Ureter (tissue), 1 donor: ENCODE results near the gene SURF2. TPM values are rescaled to one million over a fixed set of nuclear protein-coding genes. Genes with fewer than 3 reads are reported as not detected.

ENCODE experiments used
- DNase-seq: peaks from one replicate; pipeline ENCODE4 v3.0.0-alpha.2; 2020; ENCODE audit warnings: low spot score
- total RNA-seq: library from RNA; stranded (reverse); gene quantifications from one replicate; pipeline ENCODE4 v1.2.4, GENCODE V29; 2023
- donor health status: DM: yes; HTN: yes; CAD: no.

Gene SURF2
- total RNA-seq, 1 donor from 2014 or later, result 26.0 TPM

DNA sequence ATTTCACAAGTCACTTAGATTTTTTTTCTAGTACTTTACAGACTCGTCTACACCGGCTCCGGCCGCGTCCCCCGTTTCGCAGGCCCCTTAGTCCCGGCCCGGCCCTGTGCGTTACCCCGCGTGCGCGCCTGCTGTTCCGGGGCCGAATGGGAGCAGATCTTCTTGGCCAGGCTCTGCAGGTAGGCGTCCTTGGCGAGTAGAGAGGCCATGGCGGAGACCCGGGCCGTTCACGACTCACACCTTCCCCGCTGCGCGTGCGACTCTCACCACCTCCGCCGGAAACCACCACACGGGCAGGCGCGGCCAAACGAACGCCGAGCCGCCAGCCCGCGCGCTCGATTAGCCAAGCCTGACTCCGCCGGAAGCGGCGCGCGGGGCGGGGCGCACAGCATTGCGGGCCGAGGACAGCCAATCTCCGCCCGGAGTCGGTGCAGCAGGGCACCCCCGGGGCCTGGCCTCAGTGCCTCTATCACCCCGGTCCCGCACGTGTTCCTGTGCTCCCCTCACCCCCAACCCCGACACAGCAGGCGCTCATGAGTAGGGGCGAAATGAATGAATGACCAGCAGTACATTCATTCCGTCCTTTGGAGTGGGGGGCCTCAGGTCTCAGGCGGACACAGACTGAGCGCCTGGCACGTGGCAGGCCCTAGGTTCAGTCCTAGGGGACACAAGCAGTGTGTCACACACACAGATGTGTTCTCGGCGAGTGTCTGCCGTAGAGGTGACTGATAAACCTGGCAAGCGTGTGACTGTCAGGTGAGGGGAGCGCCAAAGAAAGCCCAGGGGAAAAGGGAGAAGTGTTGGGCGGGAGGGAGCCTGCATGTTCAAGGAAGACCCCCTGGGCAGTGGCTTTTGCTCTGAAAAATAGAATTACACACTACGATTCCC, 20.2 kb upstream of the SURF2 start, which contains the start of gene SURF6:
Gene SURF6 (minus strand): TSS at position 265 of the 888 bp plus-strand sequence. CDS start 56 bp downstream, at position 209.
- peak; percentile 93 for DNase-seq

DNA sequence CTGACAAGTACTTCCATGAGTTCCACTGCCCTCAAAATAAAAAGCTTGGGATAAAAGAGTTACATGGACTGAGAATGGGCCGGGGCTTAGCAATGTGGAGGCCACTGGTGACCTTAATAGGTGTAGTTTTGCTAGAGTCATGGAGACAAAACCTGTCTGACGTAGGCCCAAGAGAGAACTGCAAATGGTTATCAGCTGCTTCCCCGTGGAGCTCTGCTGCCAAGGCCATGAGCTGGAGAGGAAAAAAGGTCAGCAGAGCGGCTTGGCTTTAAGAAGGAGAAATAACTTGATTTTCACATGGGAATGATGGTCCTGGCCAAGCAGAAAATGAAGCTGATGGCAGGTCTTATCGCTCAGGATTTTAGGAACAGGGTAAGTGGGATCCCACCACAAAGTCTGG, 16.7 kb upstream of the SURF2 start:
- no peak for DNase-seq

- no peak for DNase-seq
Observed at GRCh38 chr9:133340256-133340655, 16.1 kb upstream of the SURF2 start.

DNA sequence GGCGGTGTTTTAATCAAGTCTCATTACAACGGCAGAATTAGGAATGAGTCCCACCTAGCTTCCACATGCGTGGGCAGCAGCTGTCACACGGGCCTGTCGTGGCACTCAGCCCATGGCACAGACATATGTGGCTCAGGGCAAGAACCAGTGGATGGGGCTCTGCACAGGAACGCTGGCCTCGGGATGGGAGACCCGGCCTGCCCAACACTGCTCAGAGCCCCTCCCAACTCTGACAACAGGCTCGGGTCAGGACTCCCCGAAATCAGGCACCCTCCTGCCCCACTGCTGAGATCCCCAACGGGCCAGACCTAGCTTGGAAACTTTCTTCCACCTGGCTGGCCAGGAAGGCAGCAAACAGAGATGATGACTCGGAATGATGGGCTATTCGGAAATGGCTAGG, 15.4 kb upstream of the SURF2 start:
- no peak for DNase-seq

DNA sequence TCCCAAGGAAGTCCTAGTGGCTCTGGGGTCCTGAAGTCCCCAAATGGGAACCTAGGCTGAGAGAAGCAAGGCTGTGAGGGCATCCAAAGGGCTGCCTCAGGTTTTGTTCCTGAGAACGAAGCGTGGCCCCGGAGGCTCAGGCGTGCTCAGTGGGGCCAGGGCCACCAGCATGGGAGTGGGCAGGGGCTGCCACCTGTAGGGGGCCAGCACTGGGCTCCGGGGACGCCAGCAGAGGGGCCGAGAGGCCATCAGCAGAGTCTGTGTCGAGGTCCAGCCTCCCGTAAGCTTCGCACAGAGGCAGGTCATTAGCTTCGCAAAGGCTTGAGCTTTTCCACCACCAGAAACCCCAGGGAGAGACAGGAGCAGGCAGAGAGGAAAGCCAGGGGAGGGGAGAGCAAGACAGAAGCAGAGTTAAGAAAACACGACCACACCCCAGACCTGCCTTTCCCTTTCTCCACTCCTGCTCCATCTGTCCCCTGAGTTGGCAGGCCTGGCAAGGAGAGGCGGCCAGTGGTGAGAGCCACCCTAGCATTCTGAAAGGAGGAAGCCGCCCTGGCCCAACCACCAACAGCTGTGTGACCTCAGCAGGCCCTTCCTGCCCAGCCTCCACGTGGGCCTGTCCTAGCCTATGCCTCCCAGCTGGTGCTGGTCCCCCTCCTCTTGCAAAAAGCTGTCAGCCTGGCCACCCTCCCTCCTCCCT, 14.8 kb upstream of the SURF2 start:
- DNase-seq, result no peak

- no peak for DNase-seq
Observed at GRCh38 chr9:133342069-133342406, 14.3 kb upstream of the SURF2 start.

DNA sequence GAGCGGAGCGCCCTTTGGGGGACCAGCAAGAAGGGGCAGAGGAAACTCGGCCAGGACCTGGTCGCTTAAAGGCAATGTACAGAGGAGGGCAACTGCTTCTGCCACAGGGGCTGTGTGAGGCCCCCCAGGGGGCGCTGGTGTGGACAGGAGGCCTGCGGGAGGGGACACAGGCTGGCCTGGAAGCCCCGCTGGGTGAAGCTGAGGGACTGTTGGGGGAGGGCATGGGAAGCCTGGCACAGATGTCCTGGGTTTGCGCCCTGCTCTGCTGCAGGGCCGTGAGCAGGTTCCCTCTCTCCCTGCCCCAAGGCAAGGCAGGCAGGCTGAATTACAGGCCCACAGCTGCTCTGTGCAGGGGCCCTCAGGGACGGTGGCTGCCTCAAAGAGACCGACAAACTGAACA, 13.8 kb upstream of the SURF2 start:
- no peak for DNase-seq

DNA sequence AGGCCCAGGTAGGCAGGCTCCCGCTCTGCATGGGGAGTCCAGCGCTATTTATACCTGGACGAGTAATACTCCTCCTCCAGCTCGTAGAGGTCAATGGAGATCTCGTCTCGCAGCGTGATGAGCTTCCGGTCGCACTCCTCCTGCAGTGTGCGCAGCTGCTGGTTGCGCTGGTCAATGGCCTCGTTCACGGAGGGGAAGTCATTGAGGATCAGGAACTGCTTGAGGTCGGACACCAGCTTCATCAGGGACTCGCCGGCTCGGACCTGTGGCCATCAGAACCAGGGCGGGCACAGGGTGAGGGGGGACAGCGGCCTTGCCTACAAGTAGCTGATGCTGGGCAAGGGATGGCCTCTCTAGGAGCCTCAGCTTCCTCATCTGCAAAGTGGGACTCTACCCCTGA, 12.3 kb upstream of the SURF2 start:
- DNase-seq, result no peak

GRCh38 chr9:133344979-133345378, 11.4 kb upstream of the SURF2 start:
- DNase-seq, result no peak

GRCh38 chr9:133345596-133345995, 10.8 kb upstream of the SURF2 start:
- no peak for DNase-seq

DNA sequence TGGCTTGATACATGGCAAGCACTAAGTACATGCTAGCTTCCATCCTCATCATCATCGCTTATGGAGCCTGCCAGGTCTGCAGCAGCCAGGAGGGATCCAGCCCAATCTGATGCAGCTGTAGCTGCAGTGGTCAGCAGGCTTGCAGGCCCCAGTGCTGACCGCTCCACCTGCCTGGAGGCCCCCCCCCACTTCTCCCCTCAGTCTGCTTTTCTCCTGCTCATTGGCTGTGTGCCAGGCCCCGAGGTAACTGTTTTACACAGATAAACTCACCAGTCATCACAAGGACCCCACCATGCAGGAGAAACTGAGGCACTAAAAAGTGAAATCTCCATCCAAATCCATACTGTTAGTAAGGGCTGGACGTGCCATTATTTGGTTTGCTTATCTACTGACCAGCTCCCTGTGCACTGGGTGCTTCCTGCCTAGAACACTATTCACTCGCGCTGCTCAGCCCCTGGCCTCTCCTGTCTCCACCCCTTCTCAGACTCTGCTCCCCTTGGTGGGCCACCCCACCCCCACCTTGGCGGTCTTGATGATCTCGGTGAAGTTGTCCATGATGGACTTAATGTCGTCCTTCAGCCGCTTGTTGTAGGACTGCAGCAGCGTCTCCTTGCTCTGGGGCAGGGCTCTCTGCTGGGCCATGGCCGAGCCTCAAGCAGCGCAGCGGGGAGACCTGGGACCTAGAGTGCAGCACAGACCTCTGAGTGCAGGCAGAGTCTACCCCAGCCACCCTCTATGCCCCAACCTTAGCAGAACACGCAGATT, 10.1 kb upstream of the SURF2 start:
- no peak for DNase-seq

GRCh38 chr9:133347515-133347984, 8.8 kb upstream of the SURF2 start:
- no peak for DNase-seq

DNA sequence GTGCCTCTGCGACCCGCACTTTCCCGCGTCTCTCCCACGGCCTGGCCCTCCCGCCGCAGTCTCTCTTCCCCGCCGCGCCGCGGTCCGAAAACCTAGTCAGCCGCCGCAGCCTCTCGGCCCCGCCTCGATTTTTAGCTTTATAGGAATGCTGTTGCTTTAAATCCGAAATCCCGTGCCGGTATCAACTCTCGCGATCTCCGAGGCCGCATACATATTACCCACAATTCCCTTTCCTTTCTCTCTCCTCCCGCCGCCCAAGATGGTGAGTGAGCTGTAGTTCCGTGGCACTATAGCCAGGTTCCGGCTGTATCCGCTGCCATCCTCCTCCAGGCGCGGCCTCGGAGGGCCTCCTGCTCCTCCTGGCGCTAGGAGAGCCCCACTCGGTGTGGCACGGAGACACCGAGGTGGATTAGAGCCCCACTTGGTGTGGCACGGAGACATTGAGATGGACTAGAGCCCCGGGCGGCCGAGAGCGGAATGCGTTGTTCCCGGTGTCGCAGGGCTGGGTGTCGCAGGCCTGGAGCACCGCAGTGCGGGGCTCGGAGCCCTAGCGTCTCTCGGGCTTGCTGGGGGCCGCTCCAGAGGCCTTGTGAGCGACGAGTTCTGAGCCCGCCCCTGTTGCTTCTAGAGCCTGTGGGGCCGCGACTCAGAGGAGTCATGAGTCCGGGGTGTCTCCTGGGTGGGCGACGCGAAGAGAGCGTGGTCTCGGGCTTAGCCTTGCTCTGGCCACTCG, 8.2 kb upstream of the SURF2 start, which contains the start of the genes MED22 and RPL7A:
Gene MED22 (minus strand): TSS at position 147 of the 733 bp plus-strand sequence. CDS start 1,469 bp downstream, outside the sequence.
Gene RPL7A (plus strand): TSS at position 234 of the 733 bp plus-strand sequence. CDS start 26 bp downstream, at position 260.
- DNase-seq, result peak; percentile 96

GRCh38 chr9:133348718-133349573, 7.4 kb upstream of the SURF2 start:
- no peak for DNase-seq

DNA sequence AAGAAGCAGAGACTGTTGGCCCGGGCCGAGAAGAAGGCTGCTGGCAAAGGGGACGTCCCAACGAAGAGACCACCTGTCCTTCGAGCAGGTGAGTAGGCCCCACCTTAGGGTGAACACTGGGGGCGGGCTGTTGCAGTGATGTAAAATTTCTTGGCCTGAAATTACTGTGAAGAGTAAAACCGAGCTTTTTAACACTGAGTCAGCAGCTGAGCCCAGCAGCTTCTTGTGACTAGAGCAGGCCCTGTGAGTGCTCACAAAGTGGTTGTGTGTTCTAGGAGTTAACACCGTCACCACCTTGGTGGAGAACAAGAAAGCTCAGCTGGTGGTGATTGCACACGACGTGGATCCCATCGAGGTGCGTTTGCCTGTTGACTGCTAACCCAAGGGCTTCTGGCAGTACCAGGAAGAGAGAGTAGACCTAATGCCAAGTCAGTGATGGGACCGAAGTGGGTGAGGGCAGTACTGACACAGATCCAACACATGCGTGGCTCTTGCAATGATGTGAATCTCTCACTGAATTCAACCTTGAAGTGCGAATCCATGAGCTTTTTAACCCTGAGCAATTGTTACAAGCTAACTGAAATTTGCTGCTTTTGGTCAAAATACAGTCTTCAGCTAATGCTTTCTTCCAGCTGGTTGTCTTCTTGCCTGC, 6.3 kb upstream of the SURF2 start:
- DNase-seq, result no peak

DNA sequence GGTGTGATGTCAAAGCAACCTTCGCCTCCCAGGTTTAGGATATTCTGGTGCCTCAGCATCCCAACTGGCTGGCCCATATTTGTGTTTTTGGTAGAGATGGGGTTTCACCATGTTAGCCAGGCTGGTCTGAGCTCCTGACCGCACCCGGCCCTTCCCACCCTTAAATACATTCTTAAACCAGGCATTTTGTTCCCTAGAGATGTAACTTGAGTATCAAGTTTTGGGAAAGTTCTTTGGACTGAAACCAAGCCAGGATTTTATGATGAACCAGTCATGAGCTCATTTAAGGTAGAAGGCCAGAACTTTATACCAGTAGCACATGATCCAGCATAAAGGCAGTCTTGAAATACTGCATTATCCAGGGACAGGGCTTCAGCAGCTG, 4.8 kb upstream of the SURF2 start:
- no peak for DNase-seq

DNA sequence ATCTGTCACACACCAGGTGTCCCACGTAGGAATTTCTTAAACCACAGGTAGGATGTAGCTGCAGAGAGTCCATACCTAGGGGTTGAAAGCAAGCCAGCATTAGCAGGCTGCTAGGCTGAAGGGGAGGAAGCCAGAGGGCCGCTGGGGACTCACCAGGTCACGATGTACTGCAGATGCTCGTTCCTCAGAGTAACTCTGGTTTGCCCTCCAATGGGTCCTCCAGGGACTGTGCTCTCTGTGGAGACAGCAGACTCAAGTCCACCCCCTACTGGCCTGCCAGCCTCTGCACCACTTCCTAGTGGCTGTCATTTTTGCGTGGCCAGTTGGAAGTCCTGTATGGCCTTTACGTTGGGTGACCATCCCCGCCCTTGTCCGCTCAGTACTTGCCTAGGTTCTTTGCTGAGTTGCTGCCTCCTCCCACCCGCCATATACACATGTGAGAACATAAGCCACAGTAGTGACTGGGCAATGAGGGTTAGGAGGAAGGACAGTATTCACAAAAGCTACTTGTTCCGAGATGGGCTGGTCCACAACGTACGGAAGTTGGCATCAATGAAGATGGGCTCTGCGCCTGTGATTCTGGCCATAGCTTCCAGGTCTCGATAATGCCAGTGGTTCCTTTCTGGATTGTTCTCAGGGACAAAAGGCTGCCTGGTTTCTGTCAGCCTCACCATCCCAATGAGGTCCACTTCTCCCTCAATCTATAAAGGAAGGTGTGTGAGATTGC, 4.3 kb upstream of the SURF2 start:
- no peak for DNase-seq

DNA sequence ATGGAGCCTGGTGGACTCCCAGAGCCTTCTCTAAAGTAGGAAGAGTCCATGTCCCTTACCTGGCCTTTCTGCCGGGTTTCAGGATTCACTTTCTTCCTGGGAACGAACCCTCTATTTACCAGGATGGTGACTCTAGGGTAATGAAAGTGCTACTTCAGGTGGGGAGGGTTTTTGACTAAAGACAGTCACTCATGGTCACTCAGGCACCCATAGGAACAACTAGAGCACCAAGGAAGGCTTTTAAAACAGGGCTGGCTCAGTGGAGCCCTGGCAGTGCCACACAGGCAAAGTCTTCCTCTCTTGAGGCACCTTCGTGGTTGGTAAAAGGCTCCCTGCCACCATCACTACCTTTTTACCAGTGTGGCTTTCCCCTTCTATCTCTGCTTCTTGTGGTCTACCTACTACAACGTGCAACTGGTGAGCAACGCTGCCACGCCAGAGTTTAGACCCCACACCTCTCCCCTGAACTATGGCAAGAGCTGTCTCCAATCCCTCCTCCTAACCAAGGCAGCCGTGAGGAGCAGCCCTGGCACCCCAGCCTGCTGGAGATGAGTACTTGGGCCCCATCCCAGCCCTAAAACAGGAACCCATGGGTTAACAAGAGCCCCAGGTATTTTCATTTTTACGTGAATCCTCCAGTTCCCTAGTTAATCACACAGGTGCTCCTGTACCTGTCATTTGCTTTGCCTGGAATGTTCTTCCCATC, 3.6 kb upstream of the SURF2 start:
- DNase-seq, result no peak
